HepG2 (cell line): ENCODE results near the gene CUTC. TPM values are rescaled to one million over a fixed set of nuclear protein-coding genes. Genes with fewer than 3 reads are reported as not detected.
A peak's percentile ranks its signal among the peaks of the same experiment; 100 is the strongest.

Experiments
- ATAC-seq: fragments of 200-7000 bp; cut with Tn5 transposase; 3 replicates; pipeline ENCODE4 v1.9.1; 2020; ENCODE audit warnings: mild to moderate bottlenecking, moderate library complexity
- BruUV-seq: library from RNA; stranded (reverse); fragments of 400-500 nt; replicated peaks from 2 replicates; lab custom pipeline; 2021; lab: Mats Ljungman, UMichigan
- CTCF ChIA-PET: fragments of 300-600 bp; formaldehyde crosslinking; extraction: SDS; loops from one replicate; lab custom pipeline; 2021; ENCODE audit warnings: low total read pairs, inconsistent platforms, low intra/inter-chr PET ratio; lab: Yijun Ruan, JAX
- POLR2A ChIA-PET: fragments of 350-600 bp; sonication (Branson Sonifier 250); formaldehyde crosslinking; loops from one replicate; lab custom pipeline; 2020; ENCODE audit warnings: antibody characterized with exemption, inconsistent platforms; lab: Yijun Ruan, JAX
- DNase-seq: peaks from one replicate; pipeline ENCODE4 v3.0.0-alpha.2; 2015; ENCODE audit warnings: low spot score
- FAIRE-seq: peaks from 3 replicates; lab custom pipeline; 2011; peaks lifted over from hg19 to GRCh38; lab: Jason Lieb, UNC
- H2AFZ ChIP-seq: one replicate; pipeline ENCODE4 v1.6.1; 2011; ENCODE audit warnings: low read length, inconsistent platforms
- H3K27ac ChIP-seq: fragments of 300-600 bp; 3 replicates; pipeline ENCODE4 v1.8.0; 2011; ENCODE audit warnings: mixed run types, mild to moderate bottlenecking, mixed read lengths, low read length, inconsistent platforms; ENCODE audit not compliant: insufficient read depth; ENCODE audit errors: extremely low read length
- H3K27me3 ChIP-seq, 2 experiments: fragments of 200-600 bp in 1 of 2; 2 replicates in 1 of 2; 3 replicates in 1 of 2; pipeline versions ENCODE4 v1.6.0 to v1.8.0; 2011; ENCODE audit warnings: low read length in 2 of 2, mild to moderate bottlenecking in 2 of 2, moderate library complexity in 2 of 2, inconsistent platforms in 1 of 2; ENCODE audit not compliant: insufficient read depth in 2 of 2, control insufficient read depth in 1 of 2
- H3K36me3 ChIP-seq, 2 experiments: fragments of 200-600 bp in 1 of 2; replicated peaks in 1 of 2; 2 replicates in 1 of 2; 3 replicates in 1 of 2; pipeline versions ENCODE4 v1.5.1 to v1.8.0; 2011; ENCODE audit warnings: low read length in 2 of 2, inconsistent platforms in 1 of 2; ENCODE audit not compliant: insufficient read depth in 2 of 2, control insufficient read depth in 1 of 2
- H3K4me1 ChIP-seq: 2 replicates; pipeline ENCODE4 v1.5.1; 2012; ENCODE audit warnings: low read length, inconsistent platforms; ENCODE audit not compliant: insufficient read depth
- H3K4me2 ChIP-seq: 2 replicates; pipeline ENCODE4 v1.6.0; 2011; ENCODE audit warnings: low read depth, low read length, inconsistent platforms
- H3K4me3 ChIP-seq, 3 experiments: fragments of 200-600 bp in 1 of 3; sonication (generic), shearing (Covaris generic) in 1 of 3; replicated peaks in 1 of 3; 2 replicates each; pipeline ENCODE4 v1.5.1; 2011 to 2016; ENCODE audit warnings: low read length in 3 of 3, inconsistent platforms in 2 of 3, low read depth in 2 of 3, mild to moderate bottlenecking in 2 of 3, control low read depth in 1 of 3, mixed read lengths in 1 of 3; ENCODE audit not compliant: insufficient read depth in 1 of 3
- H3K79me2 ChIP-seq: one replicate; pipeline ENCODE4 v1.6.1; 2011; ENCODE audit warnings: low read length, inconsistent platforms; ENCODE audit not compliant: insufficient read depth
- H3K9ac ChIP-seq: 2 replicates; pipeline ENCODE4 v1.6.0; 2011; ENCODE audit warnings: mild to moderate bottlenecking, low read depth, low read length, inconsistent platforms; ENCODE audit not compliant: insufficient read depth
- H3K9me3 ChIP-seq: 2 replicates; pipeline ENCODE4 v1.5.1; 2012; ENCODE audit warnings: mild to moderate bottlenecking, low read length
- H4K20me1 ChIP-seq: 2 replicates; pipeline ENCODE4 v1.6.0; 2011; ENCODE audit warnings: inconsistent platforms, mild to moderate bottlenecking, low read length, moderate library complexity; ENCODE audit not compliant: insufficient read depth
- ERF ChIP-seq: IDR thresholded peaks from 2 replicates; pipeline ENCODE4 v1.6.1; 2018; ENCODE audit warnings: missing biosample characterization, missing genetic modification reagents
- GZF1 ChIP-seq: sonication (generic); formaldehyde crosslinking; IDR thresholded peaks from 2 replicates; pipeline ENCODE4 v1.5.1; 2020; ENCODE audit warnings: mild to moderate bottlenecking, missing genetic modification reagents
- HDAC6 ChIP-seq: fragments of 200-600 bp; sonication (generic); IDR thresholded peaks from 2 replicates; pipeline ENCODE4 v1.7.0; 2017; ENCODE audit warnings: mild to moderate bottlenecking, antibody characterized with exemption, low read length, low read depth
- IRF2 ChIP-seq: IDR thresholded peaks from 2 replicates; pipeline ENCODE4 v1.6.1; 2018; ENCODE audit warnings: missing genetic modification reagents, missing compliant biosample characterization
- LBX2 ChIP-seq: sonication (generic); formaldehyde crosslinking; IDR thresholded peaks from 2 replicates; pipeline ENCODE4 v1.5.0; 2020; ENCODE audit warnings: missing genetic modification reagents, mild to moderate bottlenecking, borderline replicate concordance
- MED13 ChIP-seq: sonication (generic); formaldehyde crosslinking; IDR thresholded peaks from 2 replicates; pipeline ENCODE4 v1.5.0; 2020; ENCODE audit warnings: missing genetic modification reagents
- MTF2 ChIP-seq: sonication (generic); formaldehyde crosslinking; IDR thresholded peaks from 2 replicates; pipeline ENCODE4 v1.5.0; 2020; ENCODE audit warnings: missing genetic modification reagents, borderline replicate concordance
- NFATC3 ChIP-seq: sonication (generic); formaldehyde crosslinking; IDR thresholded peaks from 2 replicates; pipeline ENCODE4 v1.5.1; 2020; ENCODE audit warnings: mild to moderate bottlenecking, missing genetic modification reagents
- RAD21 ChIP-seq: fragments of 450-650 bp; formaldehyde crosslinking; IDR thresholded peaks from 2 replicates; pipeline ENCODE4 v1.5.0; 2020; ENCODE audit warnings: mild to moderate bottlenecking
- ZBTB25 ChIP-seq: IDR thresholded peaks from 2 replicates; pipeline ENCODE4 v1.6.1; 2018; ENCODE audit warnings: missing genetic modification reagents
- ZKSCAN5 ChIP-seq: sonication (generic); formaldehyde crosslinking; IDR thresholded peaks from 2 replicates; pipeline ENCODE4 v1.5.1; 2020; ENCODE audit warnings: mild to moderate bottlenecking, missing genetic modification reagents
- ZMAT5 ChIP-seq: sonication (generic); formaldehyde crosslinking; IDR thresholded peaks from 2 replicates; pipeline ENCODE4 v1.5.0; 2020; ENCODE audit warnings: mild to moderate bottlenecking, low read depth, missing genetic modification reagents, borderline replicate concordance
- ZNF333 ChIP-seq: sonication (generic); formaldehyde crosslinking; IDR thresholded peaks from 2 replicates; pipeline ENCODE4 v1.4.0; 2020; ENCODE audit warnings: mild to moderate bottlenecking, missing genetic modification reagents, borderline replicate concordance
- ZNF839 ChIP-seq: sonication (generic); formaldehyde crosslinking; IDR thresholded peaks from 2 replicates; pipeline ENCODE4 v1.4.0; 2020; ENCODE audit warnings: missing genetic modification reagents, mild to moderate bottlenecking, borderline replicate concordance
- ZZZ3 ChIP-seq: sonication (generic); formaldehyde crosslinking; IDR thresholded peaks from 2 replicates; pipeline ENCODE4 v1.4.0; 2020; ENCODE audit warnings: missing genetic modification reagents, mild to moderate bottlenecking, borderline replicate concordance
- WGBS: methylation state at CpG from one replicate; pipeline ENCODE4 v1.1.6; 2017; ENCODE audit warnings: low lambda C conversion rate; 5-methylcytosine and 5-hydroxymethylcytosine counted together
- in situ Hi-C: cut with HindIII; loops from 2 replicates; pipeline ENCODE4 v1.10.0; 2017; ENCODE audit warnings: low pct_unique_long_range_greater_than_20kb; ENCODE audit not compliant: extremely low pct_ligation_motif_present
- intact Hi-C: fragments of 100-400 bp; cut with micrococcal nuclease; formaldehyde crosslinking; loops from one replicate; pipeline ENCODE4 v1.10.0; 2022; ENCODE audit not compliant: unreplicated experiment
- polyA plus RNA-seq, 8 experiments: library from polyadenylated mRNA; depleted of rRNA in 3 of 8; stranded (reverse) in 7 of 8; unstranded in 1 of 8; fragments of >200 nt; fragmentation: Illumina TruSeq in 4 of 8; extraction: Trizol in 4 of 8; gene quantifications; 2 replicates each; pipeline versions ENCODE4 v1.2.1 to v1.2.3, GENCODE V29; 2011 to 2016; ENCODE audit warnings: low read depth in 4 of 8, missing spikeins in 1 of 8, mixed read lengths in 1 of 8; ENCODE audit not compliant: insufficient read depth in 1 of 8
- total RNA-seq, 5 experiments: library from RNA; depleted of rRNA; stranded (reverse); fragments of >200 nt; fragmentation: Illumina TruSeq; extraction: Trizol; gene quantifications; 2 replicates each; pipeline ENCODE4 v1.2.3, GENCODE V29; 2016; ENCODE audit warnings: low read depth in 1 of 5

CUTC gene
- total and polyA plus RNA-seq, 2 of the 13 experiments (the other 11 are each of a cell fraction or from before 2014, with no cell fraction given), result 22.3 to 25.8 TPM

GRCh38 chr10:99760321-99760720 lies 28.3 kb downstream of the CUTC start:
- H3K27ac ChIP-seq, result peak overlapping the region; percentile 27
- H3K79me2 ChIP-seq, result no peaks in the 10 kb centered on the region
- no peak overlapping the region for H2AFZ ChIP-seq
- FAIRE-seq, result no peak
- in situ Hi-C loops (no loop called here), intact Hi-C loops (no loop called here)
- peaks cover 9 to 19% of the 10 kb centered on the region in 2 experiments; a peak in 4 of 5 replicates for H3K36me3 ChIP-seq
- no peaks in the 10 kb centered on the region for H3K9me3 ChIP-seq
- H3K9ac ChIP-seq, result no peak overlapping the region
- peak; percentile 51 for ATAC-seq
- ChIA-PET CTCF (no interaction called here), POLR2A (no interaction called here)
- H3K4me1 ChIP-seq, result peaks cover 41% of the 10 kb centered on the region
- no peak for TF ChIP-seq LBX2 (CRISPR knock-in tag)
- no peak for TF ChIP-seq ERF
- TF ChIP-seq IRF2 (CRISPR knock-in tag), result no peak
- no peak for TF ChIP-seq ZZZ3 (CRISPR knock-in tag)
- TF ChIP-seq ZNF333 (CRISPR knock-in tag), result no peak
- TF ChIP-seq ZNF839 (CRISPR knock-in tag), result no peak
- TF ChIP-seq MED13 (CRISPR knock-in tag), result no peak
- TF ChIP-seq NFATC3 (CRISPR knock-in tag), result no peak
- TF ChIP-seq RAD21 (CRISPR knock-in tag), result no peak
- no peak for TF ChIP-seq ZMAT5 (CRISPR knock-in tag)
- no peak for TF ChIP-seq GZF1
- no peak for TF ChIP-seq ZKSCAN5 (CRISPR knock-in tag)
- TF ChIP-seq HDAC6, result no peak
- no peak for TF ChIP-seq ZBTB25 (CRISPR knock-in tag)
- no peak for TF ChIP-seq MTF2 (CRISPR knock-in tag)
- no peaks in the 10 kb centered on the region for H4K20me1 ChIP-seq
- no TSS peak for BruUV-seq
- no peaks in the 10 kb centered on the region for H3K27me3 ChIP-seq
- no peak overlapping the region for H3K4me3 ChIP-seq
- DNase-seq, result no peak
- H3K4me2 ChIP-seq, result no peak overlapping the region
- 71% methylated on average over 1 of the region's 1 CpG for WGBS
